ENCODE results near the gene SORCS2. TPM values are rescaled to one million over a fixed set of nuclear protein-coding genes. Genes with fewer than 3 reads are reported as not detected.

SORCS2 gene
- total RNA-seq, 1 experiment from 2014 or later = 0.05 TPM

GRCh38 chr4:7411896-7412553, 219.7 kb downstream of the SORCS2 start:
- Histone ChIP-seq H3K4me3 (no peak overlapping the region), H3K9me3 (replicated peaks) (no peaks in the 10 kb centered on the region), H3K4me1 (replicated peaks) (no peaks in the 10 kb centered on the region), H3K27me3 (replicated peaks) (no peaks in the 10 kb centered on the region), H3K36me3 (no peaks in the 10 kb centered on the region), H3K27ac (no peak overlapping the region)
- DNase-seq (ENCODE audit: low read depth in 1 of 2, low spot score in 2 of 2) = no peak

DNA sequence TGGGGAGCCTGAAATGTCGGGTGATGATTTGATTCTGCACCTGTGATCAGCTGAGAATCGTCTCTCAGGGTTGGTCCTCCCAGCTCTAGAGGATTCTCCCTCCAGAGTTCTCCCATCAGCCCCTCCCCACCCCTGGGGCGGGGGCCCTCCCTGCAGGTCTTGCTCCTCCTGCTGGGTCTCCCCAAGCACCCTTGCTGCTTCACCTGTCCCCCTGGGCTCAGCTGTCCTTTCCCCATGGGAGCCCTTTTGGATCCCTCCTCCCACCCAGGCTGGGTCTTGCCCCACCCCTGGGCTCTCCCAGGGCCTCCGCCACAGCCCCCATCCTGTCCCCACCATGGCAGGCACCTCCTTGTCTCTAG, 220.2 kb downstream of the SORCS2 start:
- no peaks in the 10 kb centered on the region for H3K27me3 ChIP-seq (replicated peaks)
- no peaks in the 10 kb centered on the region for H3K36me3 ChIP-seq
- H3K4me3 ChIP-seq = no peak overlapping the region
- no peak for DNase-seq (ENCODE audit: low read depth in 1 of 2, low spot score in 2 of 2)
- H3K27ac ChIP-seq = no peak overlapping the region
- no peaks in the 10 kb centered on the region for H3K4me1 ChIP-seq (replicated peaks)
- no peaks in the 10 kb centered on the region for H3K9me3 ChIP-seq (replicated peaks)

DNA sequence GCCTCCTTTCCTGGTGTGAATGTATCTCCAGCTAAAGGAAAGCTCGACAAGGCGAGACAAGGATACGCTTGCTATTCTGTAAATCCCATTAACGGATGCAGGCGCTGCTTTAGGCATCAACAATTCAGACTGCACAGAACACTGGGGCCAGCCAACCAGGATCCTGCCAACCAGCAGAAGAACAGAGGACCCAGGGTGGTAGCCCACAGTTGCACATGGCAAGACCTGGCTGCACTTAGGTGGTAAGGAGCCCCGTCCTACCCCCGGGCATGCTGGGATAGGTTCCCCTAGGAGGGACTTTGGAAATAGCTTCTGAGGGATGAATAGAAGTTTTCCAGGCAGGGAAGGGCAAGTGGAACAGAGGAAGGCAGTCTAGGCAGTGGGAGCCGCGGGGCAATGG, 221.7 kb downstream of the SORCS2 start:
- DNase-seq (ENCODE audit: low read depth in 1 of 2, low spot score in 2 of 2) = peak in 1 of 2 experiments; percentile 2
- Histone ChIP-seq H3K36me3 (no peaks in the 10 kb centered on the region), H3K27me3 (replicated peaks) (no peaks in the 10 kb centered on the region), H3K9me3 (replicated peaks) (no peaks in the 10 kb centered on the region), H3K4me3 (no peak overlapping the region), H3K27ac (no peak overlapping the region), H3K4me1 (replicated peaks) (no peaks in the 10 kb centered on the region)

GRCh38 chr4:7414736-7415510, 222.6 kb downstream of the SORCS2 start:
- Histone ChIP-seq H3K36me3 (no peaks in the 10 kb centered on the region), H3K4me3 (no peak overlapping the region), H3K9me3 (replicated peaks) (no peaks in the 10 kb centered on the region)

GRCh38 chr4:7415927-7416686, 223.8 kb downstream of the SORCS2 start:
- Histone ChIP-seq H3K4me3 (no peak overlapping the region), H3K4me1 (replicated peaks) (no peaks in the 10 kb centered on the region), H3K27ac (no peak overlapping the region), H3K9me3 (replicated peaks) (no peaks in the 10 kb centered on the region), H3K27me3 (replicated peaks) (no peaks in the 10 kb centered on the region), H3K36me3 (no peaks in the 10 kb centered on the region)
- DNase-seq (ENCODE audit: low read depth in 1 of 2, low spot score in 2 of 2) = peak in 1 of 2 experiments; percentile 9

More at GRCh38 chr4:7414736-7415510, 222.6 kb downstream of the SORCS2 start:
- Histone ChIP-seq H3K4me1 (replicated peaks) (no peaks in the 10 kb centered on the region), H3K27me3 (replicated peaks) (no peaks in the 10 kb centered on the region), H3K27ac (no peak overlapping the region)
- DNase-seq (ENCODE audit: low read depth in 1 of 2, low spot score in 2 of 2) = peak in 1 of 2 experiments; percentile 8

DNA sequence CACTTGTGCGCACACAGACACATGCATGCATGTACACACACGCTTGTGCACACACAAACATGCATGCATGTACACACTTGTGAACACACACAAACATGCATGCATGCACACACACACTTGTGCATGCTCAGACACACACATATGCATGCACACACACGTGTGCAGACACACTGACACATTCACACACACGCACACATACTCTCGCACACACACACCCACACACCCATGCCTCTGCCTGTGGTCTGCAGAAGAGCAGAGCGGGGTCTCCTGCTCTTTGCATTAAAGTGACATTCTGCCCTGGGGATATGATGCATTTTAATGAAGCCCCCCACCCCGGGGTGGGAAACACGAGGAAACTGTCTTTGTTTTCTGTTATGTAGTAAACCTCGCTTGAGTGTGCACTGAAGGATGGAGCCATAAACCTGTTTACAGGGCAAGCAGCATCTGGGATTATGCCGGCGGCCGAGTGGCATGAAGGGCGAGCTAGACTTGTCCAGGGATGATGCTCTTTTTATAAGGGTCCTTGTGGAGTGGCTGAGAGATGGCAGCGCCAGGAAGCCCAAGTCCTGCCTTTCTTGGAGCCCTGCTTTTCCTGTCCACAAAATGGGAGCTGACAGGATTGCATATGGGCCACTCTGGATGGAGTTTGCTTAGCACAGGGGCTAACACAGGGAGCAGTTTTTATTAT, 224.6 kb downstream of the SORCS2 start:
- no peaks in the 10 kb centered on the region for H3K36me3 ChIP-seq
- H3K4me1 ChIP-seq (replicated peaks) = no peaks in the 10 kb centered on the region
- no peaks in the 10 kb centered on the region for H3K9me3 ChIP-seq (replicated peaks)
- no peaks in the 10 kb centered on the region for H3K27me3 ChIP-seq (replicated peaks)
- no peak overlapping the region for H3K4me3 ChIP-seq
- DNase-seq (ENCODE audit: low read depth in 1 of 2, low spot score in 2 of 2) = peak in 1 of 2 experiments; percentile 9
- H3K27ac ChIP-seq = no peak overlapping the region

GRCh38 chr4:7417639-7418038, 225.3 kb downstream of the SORCS2 start:
- Histone ChIP-seq H3K36me3 (no peaks in the 10 kb centered on the region), H3K4me1 (replicated peaks) (no peaks in the 10 kb centered on the region), H3K4me3 (no peak overlapping the region), H3K9me3 (replicated peaks) (no peaks in the 10 kb centered on the region), H3K27ac (no peak overlapping the region), H3K27me3 (replicated peaks) (no peaks in the 10 kb centered on the region)
- DNase-seq (ENCODE audit: low read depth in 1 of 2, low spot score in 2 of 2) = peak in 1 of 2 experiments; percentile 11

DNA sequence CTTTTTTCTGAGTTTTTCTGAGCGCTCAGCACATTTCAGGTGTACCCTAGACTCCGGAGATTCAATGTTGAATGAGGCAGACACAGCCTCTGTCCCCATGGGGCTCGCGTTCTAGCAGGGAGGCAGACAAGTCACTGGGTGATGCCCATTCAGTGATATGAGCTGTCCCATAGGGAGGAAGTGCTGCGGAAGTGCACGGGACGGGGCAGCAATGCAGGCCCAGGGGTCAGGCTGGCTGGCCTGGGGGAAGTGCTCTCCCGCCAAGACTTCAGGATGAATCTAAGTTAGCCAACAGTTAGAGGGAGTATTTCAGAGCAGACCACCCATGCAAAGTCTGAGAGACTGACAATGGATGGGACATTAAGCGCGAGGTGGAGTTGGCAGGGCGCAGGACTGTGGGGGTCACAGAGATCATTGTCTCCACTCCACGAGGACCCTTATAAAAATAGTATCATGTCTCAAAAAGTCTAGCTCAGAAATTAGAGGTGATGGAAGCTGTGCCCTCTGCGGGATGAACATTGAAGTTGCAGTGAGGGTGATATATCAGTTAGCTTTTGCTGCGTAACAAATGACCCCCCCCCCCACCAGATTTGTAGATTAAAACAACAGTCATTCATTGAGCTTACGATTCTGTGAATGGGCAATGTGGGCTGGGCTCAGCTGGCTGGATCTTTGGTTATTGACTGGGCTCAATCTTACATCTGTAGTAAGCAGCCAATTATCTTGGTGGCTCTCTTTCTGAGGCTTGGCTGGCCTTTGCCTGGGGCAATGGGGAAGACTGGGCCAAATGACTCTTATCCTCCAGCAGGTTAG, 226.0 kb downstream of the SORCS2 start:
- DNase-seq (ENCODE audit: low read depth in 1 of 2, low spot score in 2 of 2) = peak in 1 of 2 experiments; percentile 6
- H3K27me3 ChIP-seq (replicated peaks) = no peaks in the 10 kb centered on the region
- H3K4me3 ChIP-seq = no peak overlapping the region
- no peak overlapping the region for H3K27ac ChIP-seq
- H3K9me3 ChIP-seq (replicated peaks) = no peaks in the 10 kb centered on the region
- H3K36me3 ChIP-seq = no peaks in the 10 kb centered on the region
- H3K4me1 ChIP-seq (replicated peaks) = no peaks in the 10 kb centered on the region

DNA sequence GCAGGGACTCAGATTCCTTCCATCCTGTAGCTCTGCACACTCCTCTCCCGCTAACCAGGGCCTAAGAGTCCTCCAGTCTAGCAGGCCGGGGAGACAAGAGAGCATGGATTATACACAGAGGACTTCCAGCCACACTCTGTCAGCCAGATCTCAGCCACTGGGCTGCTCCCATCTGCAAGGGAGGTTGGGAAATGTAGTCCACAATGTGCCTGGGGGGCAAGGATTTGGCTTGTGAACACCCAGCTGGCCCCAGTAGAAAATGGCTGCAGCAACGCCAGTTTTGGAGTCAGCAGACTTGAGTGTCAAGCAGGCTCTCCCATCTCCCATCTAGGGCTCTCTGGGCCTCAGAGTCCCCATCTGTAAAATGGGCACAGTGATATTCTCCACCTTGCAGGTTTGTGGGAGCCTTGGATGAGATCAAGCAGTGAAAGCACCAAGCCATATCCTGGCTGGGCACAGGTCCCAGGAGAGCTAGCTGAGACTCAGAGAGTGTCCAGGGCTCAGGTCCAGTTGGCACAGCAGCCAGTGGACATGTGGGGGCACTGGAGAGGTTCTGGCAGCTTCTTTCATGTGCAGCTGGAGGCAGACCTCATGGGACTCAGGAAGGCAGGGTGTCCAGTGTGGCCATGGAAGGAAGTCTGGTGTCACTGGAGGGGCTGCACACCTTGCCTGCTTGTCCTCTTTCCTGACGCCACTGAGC, 227.8 kb downstream of the SORCS2 start:
- no peak overlapping the region for H3K4me3 ChIP-seq
- H3K27ac ChIP-seq = no peak overlapping the region
- peak in 1 of 2 experiments; percentile 12 for DNase-seq (ENCODE audit: low read depth in 1 of 2, low spot score in 2 of 2)
- no peaks in the 10 kb centered on the region for H3K27me3 ChIP-seq (replicated peaks)
- H3K4me1 ChIP-seq (replicated peaks) = no peaks in the 10 kb centered on the region
- H3K36me3 ChIP-seq = no peaks in the 10 kb centered on the region
- no peaks in the 10 kb centered on the region for H3K9me3 ChIP-seq (replicated peaks)

DNA sequence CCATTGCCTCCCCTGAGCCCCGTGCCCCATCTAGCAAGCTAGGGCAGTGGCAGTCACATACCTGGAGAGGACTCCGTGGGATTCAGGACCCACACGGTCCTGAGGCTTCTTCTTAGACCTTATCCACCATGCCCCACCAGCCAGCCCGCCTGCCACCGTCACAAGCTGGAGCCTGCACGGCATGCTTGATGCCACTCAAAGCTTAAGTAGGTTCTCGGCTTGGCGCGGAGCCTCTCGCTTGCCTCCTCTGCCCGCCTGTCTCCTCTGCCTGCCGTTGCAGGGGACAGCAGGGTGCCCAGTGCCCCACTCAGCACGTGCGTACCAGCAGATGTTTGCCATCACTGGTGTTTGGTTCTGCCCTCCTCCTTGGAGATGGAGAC, 228.3 kb downstream of the SORCS2 start:
- no peaks in the 10 kb centered on the region for H3K4me1 ChIP-seq (replicated peaks)
- H3K27me3 ChIP-seq (replicated peaks) = no peaks in the 10 kb centered on the region
- peak in 1 of 2 experiments; percentile 19 for DNase-seq (ENCODE audit: low read depth in 1 of 2, low spot score in 2 of 2)
- H3K27ac ChIP-seq = no peak overlapping the region
- no peak overlapping the region for H3K4me3 ChIP-seq
- H3K9me3 ChIP-seq (replicated peaks) = no peaks in the 10 kb centered on the region
- H3K36me3 ChIP-seq = no peaks in the 10 kb centered on the region

- Histone ChIP-seq H3K4me1 (replicated peaks) (no peaks in the 10 kb centered on the region), H3K9me3 (replicated peaks) (no peaks in the 10 kb centered on the region), H3K27me3 (replicated peaks) (no peaks in the 10 kb centered on the region), H3K4me3 (no peak overlapping the region), H3K36me3 (no peaks in the 10 kb centered on the region), H3K27ac (no peak overlapping the region)
- DNase-seq (ENCODE audit: low read depth in 1 of 2, low spot score in 2 of 2) = peak in 1 of 2 experiments; percentile 16
Observed at GRCh38 chr4:7421356-7422150, 229.2 kb downstream of the SORCS2 start.
